ENCODE results near the gene SMIM35. TPM values are rescaled to one million over a fixed set of nuclear protein-coding genes. Genes with fewer than 3 reads are reported as not detected.
"Not testable (repeated sequence)": the region's sequence is repeated elsewhere in the genome, so short reads cannot be mapped to it uniquely, and the experiment has no call there.

The SMIM35 gene
- total RNA-seq, 1 experiment from 2014 or later = not detected

DNA sequence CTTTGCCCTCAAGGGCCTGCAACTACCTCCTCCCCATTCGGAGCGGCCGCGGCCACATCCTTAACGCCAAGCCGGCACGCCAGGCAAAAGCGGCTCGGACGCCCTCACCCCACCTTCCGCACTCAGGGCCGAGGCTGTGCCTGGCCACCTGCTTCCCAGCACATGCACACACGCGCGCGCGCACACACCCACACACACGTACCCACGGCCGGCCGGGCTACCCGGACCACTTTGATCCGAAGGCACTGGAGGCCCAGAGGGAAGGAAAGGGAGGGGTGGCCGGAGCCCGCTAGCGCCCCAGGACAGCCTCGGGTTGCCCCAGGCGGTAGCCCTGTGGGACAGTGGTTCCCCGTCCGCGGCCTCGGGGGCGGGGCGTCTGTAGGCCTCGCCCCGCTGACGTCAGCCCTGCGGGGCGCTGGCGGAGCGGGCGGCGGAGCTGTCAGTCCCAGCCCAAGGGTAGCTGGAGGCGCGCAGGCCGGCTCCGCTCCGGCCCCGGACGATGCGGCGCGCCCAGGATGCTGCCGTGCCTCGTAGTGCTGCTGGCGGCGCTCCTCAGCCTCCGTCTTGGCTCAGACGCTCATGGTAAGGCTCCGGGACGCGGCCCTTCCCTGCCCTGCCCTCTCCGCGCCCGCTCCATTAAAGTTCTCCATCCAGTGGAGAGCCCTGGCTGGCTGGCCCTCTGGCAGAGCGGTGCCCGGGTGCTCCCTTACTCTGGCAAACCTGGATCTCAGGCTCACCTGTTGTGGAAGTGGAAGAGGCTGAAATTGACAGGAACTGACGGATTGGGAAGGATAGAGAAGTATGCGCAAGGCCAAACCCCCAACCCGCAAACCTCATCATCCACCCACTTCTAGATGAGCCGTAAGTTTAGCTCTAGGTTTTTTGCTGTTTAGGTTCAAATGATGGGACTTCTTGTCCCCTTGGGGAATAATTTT lies 100.5 kb downstream of the SMIM35 start, which contains the start of gene IL10RA:
IL10RA (plus strand) TSS at position 442 of the 935 bp plus-strand sequence; CDS start at position 516, 74 bp downstream.
- DNase-seq (ENCODE audit: low spot score) = peak; percentile 6

DNA sequence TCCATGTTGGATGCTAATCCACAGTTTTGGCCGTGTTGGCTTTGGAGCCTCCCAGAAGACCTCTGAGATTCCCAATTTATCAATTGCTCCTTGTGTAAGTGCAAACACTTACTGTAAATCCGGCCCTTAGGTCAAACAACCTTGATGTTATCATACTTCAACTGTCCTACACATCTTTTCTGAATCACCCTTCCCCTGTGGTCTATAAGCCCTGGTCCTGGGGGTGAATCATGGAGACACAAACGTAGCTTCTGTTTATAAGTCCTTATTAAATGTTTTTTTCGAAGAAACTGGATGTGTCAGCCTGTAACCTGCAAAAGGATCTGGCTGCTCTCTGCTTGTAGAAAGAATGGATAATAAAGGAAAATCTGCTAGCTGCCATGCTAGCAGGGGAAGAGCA lies 102.3 kb downstream of the SMIM35 start:
- DNase-seq (ENCODE audit: low spot score) = no peak

DNA sequence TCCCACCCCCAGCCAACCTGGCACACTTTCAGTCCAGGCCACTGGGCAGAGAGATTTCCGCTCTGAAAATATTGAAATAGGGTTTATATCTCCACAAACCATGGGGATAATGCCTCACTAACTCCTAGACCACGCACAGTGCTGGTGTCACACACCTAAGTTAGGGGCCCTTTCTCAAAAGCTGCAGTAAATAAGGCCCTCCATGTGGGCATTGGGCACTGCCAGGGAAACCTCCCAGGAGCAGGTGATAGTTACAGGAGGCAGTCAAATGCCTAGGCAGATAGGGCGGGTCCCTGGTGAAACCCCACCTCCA lies 103.6 kb downstream of the SMIM35 start:
- no peak for DNase-seq (ENCODE audit: low spot score)

DNA sequence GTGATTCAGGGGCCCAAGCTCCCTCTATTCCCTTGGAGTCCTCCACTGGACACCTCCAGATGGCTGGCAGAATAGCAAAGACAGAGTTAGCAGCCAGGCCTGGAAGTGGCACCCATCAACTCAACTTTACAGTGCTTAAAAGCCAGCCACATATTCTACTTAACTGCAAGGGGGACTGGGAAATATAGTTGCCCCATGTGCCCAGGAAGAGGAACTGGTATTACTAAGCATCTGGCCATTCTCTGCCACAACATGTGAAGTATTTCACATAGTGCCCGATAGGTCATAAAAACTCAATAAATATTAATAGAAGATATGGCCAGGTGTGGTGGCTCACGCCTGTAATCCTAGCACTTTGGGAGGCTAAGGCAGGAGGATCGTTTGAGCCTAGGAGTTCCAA lies 106.0 kb downstream of the SMIM35 start:
- DNase-seq (ENCODE audit: low spot score) = no peak

DNA sequence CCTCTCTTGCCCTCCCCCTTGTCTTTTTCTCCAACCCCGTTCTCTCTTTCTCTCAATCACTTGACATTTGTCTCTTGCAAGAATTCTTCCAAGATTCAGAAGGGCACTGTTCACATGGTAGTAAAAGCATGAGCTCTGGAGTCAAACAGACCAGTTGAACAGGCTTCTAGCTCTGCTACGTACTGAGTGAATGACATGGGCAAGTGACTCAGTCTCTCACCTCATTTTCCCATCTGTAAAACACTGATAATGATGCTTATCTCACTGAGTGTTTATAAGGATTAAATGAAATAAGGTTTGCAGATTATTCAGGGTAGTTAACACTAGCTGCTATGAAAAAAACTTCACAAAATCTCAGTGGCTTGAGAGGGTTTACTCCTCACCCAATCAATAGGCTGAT lies 106.5 kb downstream of the SMIM35 start:
- no peak for DNase-seq (ENCODE audit: low spot score)

DNA sequence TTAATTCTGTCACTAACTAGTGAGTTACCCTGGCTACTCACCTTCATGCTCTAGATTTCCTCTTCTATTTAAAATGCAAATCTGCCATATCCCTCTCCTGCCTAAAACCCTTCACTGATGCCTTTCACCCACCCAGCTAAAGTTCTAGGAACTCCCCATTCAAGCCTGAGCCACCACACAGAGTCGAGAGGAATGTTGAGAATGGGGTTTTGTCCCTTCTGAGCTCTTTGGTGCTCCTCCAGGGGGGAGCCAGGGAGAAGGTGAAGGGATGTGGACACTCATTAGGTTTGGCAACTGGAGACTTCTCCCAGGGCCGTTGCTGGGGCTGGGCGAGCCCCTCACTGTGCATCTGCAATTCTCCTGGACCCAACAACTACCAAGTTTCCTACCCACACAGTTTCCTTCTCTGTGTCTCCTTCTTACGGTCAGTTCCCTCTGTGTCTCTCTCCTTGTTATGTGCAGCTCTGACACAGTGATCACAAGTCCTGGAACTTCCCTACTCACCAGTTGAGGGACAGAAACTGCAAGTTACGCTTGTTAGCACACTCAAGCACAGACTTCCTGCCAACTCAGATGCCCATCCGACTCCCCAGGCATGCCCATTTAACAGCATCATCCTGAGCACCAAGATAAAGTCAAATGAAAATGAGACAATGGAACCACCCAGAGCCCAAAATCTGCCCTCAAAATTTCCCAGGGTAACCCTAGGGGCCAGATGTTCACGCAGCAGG lies 107.1 kb downstream of the SMIM35 start:
- no peak for DNase-seq (ENCODE audit: low spot score)

DNA sequence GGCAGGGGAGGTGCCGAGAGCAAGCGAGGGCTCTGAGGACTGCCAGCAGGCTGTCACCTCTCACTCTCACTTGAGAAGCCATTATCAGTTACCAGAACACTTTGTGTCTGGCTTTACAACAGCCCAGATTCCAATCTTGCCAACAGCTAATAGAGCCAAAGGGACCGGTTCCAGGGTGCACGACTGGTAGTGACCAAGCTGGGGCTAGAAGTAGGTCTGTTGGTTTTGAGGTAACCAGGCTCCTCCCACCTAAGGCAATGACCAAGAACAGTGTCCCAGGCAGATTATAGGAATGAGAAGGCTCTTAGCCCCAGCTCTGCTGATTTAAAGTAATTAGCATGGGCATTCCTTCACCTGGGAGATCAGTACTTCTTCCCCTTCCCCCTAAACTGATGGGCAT lies 107.8 kb downstream of the SMIM35 start:
- DNase-seq (ENCODE audit: low spot score) = no peak

DNA sequence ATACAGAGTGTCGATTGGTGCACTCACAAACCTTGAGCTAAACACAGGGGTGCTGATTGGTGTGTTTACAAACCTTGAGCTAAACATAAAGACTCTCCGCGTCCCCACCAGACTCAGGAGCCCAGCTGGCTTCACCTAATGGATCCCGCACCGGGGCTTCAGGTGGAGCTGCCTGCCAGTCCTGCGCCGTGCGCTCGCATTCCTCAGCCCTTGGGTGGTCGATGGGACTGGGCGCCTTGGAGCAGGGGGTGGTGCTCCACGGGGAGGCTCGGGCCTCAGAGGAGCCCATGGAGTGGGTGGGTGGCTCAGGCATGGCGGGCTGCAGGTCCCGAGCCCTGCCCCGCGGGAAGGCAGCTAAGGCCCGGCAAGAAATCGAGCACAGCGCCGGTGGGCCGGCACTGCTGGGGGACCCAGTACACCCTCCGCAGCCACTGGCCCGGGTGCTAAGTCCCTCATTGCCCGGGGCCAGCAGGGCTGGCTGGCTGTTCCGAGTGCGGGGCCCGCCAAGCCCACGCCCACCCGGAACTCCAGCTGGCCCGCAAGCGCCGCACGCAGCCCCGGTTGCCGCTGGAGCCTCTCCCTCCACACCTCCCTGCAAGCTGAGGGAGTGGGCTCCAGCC lies 108.4 kb downstream of the SMIM35 start:
- DNase-seq (ENCODE audit: low spot score) = not testable (repeated sequence)

DNA sequence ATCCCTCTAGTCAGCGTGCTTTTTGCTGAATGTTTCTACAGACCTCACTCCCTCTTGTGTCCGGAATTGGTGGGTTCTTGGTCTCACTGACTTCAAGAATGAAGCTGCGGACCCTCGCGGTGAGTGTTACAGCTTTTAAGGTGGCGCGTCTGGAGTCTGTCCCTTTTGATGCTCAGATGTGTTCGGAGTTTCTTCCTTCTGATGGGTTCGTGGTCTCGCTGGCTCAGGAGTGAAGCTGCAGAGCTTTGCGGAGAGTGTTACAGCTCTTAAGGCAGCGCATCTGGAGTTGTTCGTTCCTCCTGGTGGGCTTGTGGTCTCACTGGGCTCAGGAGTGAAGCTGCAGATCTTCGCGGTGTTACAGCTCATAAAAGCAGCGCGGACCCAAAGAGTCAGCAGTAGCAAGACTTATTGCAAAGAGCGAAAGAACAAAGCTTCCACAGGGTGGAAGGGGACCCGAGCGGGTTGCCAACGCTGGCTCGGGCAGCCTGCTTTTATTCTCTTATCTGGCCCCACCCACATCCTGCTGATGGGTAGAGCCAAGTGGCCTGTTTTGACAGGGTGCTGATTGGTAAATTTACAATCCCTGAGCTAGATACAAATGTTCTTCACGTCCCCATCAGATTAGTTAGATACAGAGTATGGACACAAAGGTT lies 109.0 kb downstream of the SMIM35 start:
- DNase-seq (ENCODE audit: low spot score) = not testable (repeated sequence)

DNA sequence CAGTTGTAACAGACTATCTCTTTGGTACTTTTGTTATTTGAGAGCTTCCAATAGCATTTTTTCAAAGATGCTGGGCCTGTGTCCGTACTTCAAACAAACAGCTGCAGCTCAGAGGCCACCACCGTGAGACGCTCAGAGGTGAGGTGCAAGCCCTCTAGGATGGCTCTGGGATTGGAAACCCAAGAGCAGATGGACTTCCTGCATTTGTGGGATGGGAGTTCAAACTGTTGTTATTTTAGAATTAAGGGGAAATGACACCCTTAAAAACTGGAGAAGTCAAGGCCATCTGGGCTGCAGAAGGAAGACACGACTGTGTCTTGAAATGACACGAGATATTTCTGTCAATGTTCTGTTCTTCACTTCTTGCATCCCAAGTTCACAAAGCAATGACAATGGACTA lies 109.7 kb downstream of the SMIM35 start:
- no peak for DNase-seq (ENCODE audit: low spot score)

DNA sequence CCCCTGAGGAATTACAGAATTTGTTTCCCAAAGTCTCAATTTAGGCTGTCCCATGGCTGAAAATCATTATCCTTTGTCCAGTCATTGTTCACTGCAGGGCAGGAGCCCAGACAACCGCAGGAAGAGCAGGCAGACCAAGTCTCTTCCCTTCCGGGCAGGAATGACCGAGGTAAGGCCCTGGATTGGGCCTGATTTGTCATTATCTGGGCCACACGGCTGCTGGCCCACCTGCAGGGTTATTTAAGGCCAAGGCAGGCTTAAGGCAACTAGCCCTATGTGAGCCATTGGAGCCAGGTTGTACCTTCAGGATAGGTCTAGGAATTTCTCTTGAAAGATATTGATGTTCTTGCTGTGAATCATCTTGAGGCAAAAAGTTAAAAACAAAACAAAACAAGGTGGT lies 110.3 kb downstream of the SMIM35 start:
- no peak for DNase-seq (ENCODE audit: low spot score)

DNA sequence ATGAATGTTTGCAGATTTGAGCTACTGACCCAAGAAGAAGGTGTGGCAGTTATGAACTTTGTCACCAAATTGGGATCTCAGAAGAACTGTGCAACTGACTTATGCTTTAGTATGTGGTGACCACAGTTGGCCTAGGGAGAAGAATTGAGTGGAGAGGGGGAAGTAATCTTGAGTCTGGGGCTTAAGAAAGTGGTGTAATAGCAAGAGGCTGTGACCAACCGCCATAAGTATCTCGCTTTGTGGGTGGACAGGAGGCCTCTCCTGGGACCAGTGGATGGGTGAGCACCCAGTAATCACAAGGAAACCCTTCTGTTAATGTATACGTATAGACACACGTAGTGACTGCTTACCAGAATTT lies 113.3 kb downstream of the SMIM35 start:
- no peak for DNase-seq (ENCODE audit: low spot score)

DNA sequence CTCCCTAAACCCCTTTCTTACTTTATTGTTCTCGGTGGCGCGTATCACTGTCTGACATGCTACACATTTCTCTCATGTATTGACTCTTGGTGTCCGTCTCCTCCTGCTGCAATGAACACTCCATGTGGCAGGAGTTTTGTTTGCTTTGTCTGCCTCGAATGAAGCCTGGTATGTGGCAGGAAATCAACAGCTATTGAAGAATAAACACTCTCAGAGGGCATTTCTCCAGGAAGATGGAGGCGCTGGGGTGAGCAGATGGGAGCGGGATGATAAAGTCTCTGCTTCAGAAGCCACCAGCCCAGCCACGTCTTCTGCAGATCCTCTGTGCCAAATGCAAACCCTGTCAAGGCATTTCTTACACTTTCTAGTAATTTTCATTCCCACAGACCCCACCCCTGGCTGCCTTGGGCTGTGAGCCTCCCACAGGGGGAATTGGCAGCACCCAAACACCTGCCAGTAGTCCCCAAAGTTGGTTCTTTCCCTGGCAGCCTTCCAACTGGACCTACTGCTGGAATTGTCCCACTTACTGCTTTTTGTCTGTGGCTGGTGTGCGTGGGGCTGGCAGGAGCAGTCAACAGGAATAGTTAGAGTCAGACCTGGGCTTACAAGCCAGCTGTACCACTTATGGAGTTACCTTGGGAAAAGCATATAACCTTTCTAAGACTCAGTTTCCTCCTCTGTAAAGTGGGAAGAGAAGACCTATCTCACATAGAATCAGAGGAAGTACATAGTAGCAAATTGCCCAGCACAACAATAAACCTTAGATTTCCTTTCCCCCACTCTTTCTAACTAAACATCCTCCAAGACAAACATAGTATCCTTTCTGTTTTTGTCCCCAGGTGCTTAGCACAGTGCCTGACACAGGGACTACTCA lies 113.9 kb downstream of the SMIM35 start:
- no peak for DNase-seq (ENCODE audit: low spot score)

DNA sequence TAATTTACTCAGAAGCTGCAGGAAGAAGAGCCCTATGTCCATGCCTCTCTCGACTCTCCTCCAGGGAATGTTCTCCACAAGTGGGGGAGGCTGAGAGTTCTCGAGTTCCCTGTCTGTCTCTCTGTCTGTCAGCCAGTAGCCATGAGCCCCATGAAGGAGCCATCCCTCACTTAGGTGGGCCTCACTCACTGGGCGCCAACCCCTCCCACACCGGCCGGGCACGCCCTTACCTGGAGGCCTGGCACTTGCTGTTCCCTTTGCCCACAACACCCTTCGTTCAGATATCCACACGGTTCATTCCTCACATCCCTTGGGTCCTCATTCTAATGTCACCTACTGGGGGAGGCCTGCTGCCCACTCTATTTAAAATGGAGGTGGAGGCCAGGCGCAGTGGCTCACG lies 114.7 kb downstream of the SMIM35 start:
- DNase-seq (ENCODE audit: low spot score) = no peak

DNA sequence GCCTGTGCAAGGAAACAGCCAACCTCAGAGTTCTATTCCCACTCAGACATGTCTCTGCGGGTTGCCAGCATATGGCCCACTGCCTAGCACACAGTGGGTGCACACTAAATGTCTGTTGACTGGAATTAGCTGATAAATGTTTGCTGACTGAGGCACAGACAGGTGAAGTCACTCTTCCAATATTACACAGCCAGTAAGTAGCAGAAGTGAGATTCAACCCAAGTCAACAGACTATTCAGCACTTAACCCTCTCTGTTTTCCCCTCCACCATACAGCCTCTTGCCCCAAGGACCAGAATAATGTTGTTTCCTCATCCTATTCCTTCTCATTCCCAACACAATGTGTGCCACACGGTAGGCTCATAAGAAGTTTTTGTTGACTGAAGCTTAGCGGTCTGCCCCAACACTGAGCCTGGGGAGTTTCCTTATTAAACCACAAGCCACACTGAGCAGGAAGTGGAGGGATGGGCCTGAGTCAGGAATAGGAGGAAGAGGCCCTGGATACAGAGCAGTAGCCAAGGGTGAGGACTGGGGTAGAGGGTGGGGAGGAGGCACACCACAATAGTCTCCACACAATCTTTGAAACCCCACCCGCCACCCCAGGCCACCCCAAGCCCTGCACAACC lies 116.3 kb downstream of the SMIM35 start:
- peak; percentile 45 for DNase-seq (ENCODE audit: low spot score)

DNA sequence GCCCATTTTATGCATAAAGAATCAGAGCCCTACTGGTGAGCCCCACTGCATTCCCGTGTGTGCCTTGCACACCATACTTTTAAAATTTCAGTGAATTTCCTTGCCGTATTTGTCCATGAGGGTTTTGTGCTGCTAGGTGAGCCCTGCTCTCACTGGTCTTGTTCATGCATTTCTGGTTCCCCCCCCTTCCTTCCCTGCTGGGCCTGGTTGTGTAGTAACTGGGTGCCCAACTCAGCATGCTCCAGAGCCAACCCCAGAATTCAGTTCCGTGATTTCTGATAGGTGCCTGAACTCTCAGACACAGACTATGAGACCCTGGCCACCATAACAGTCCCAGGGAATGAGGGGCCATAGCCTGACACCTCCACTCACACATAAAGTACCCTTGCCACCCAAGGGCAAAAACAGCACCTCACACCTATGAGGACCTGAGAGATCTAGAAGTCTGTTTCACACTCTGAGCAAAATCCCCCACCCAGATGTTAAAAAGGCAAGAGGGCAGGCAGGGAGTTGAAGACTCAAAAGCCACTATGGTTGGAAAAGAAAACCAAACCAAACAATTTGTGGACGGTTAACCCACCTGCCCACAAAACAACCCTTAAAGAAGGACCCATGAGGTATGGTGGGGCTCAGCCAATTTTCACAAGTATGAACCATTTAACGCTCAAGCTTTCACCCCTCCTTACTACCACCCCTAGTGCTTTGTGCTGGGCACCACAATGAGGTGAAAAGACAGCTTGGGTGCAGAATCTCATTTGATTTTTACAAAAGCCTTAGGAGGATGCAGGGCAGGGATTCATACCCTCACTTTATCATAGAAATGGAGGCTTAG lies 117.4 kb downstream of the SMIM35 start:
- no peak for DNase-seq (ENCODE audit: low spot score)

DNA sequence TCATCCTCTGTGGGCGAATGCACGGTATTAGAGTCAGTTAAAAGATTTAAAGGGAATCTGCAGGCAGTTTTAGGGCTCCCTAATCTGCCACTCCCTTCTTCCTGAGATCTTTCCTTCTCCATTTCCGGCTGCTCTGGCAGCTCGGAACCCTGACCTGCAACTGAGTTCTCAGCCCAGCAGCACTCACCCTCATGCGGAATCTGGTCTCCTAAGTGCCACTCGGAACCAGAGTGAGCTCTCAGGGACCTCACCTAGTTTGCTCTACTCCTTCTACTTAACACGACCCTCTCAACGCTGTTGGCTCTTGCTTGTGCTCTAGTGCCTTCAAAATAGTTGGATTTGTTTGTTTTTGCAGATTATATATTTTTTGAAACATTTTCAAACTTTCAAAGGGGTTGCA lies 119.9 kb downstream of the SMIM35 start:
- no peak for DNase-seq (ENCODE audit: low spot score)

DNA sequence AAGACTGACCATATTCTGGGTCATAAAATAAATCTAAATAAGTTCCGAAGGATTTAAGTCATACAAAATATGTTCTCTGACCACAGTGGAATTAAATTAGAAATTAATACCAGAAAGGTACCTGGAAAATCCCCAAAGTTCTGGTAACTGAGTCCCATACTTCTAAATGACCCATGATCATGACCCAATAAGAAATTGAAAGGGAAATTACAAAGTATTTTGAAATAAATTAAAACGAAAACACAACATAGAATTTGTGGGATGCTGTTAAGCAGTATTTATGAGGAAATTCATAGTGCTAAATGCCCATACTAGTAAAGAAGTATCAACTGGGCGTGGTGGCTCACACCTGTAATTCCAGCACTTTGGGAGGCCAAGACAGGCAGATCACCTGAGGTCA lies 123.9 kb downstream of the SMIM35 start:
- no peak for DNase-seq (ENCODE audit: low spot score)

DNA sequence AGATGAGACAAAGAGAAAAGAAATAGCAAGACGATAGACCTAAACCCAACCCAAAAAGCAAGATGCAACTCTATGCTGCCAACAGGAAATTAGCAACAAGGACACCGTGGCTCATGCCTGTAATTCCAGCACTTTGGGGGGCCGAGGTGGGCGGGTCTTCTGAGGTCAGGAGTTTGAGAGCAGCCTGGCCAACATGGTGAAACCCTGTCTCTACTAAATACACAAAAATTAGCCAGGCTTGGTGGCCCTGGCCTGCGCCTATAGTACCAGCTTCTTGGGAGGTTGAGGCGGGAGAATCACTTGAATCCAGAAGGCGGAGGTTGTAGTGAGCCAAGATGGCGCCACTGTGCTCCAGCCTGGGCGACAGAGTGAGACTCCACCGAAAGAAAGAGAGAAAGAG lies 124.9 kb downstream of the SMIM35 start:
- no peak for DNase-seq (ENCODE audit: low spot score)

DNA sequence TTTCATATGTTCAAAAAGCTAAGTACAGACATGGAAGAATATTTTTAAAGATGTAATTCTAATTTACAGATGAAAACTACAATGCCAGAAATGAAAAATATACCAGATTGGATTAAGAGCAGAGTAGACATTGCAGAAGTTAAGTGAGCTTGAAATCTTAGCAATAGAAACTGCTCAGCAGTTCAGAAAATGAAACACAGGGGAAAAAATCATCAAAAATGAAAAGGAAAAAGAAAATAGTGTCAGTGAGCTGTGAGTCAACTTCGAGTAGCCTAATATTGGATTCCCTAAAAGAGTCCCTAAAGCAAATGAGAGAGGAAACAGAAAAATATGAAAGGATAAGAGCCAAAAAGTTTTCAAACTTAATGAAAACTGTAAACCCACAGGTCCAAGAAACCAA lies 126.4 kb downstream of the SMIM35 start:
- no peak for DNase-seq (ENCODE audit: low spot score)

Data from A172 (cell line).